ENCODE results near the gene DYRK4.

- TF ChIP-seq CTCF (optimal IDR thresholded peaks at IDR 0.05 in 1 of 3, IDR thresholded peaks at IDR 0.05 in 1 of 3, conservative IDR thresholded peaks at IDR 0.05 in 1 of 3; ENCODE audit: extremely low read depth in 1 of 3, insufficient read depth in 2 of 3, low read length in 3 of 3) (no peak), EZH2 (IDR thresholded peaks at IDR 0.05; ENCODE audit: low read length) (no peak)
Observed at GRCh38 chr12:4556735-4557530, 5.1 kb upstream of the DYRK4 start.
